AML-193 (cell line): ENCODE data around the gene SUSD2.
"Not testable (repeated sequence)": the region's sequence is repeated elsewhere in the genome, so short reads cannot be mapped to it uniquely, and the experiment has no call there.

Experiments used
- DNase-seq, 2 experiments: peaks; one replicate each; lab custom pipeline; 2025; lab: John Stamatoyannopoulos, UW

The SUSD2 gene

DNA sequence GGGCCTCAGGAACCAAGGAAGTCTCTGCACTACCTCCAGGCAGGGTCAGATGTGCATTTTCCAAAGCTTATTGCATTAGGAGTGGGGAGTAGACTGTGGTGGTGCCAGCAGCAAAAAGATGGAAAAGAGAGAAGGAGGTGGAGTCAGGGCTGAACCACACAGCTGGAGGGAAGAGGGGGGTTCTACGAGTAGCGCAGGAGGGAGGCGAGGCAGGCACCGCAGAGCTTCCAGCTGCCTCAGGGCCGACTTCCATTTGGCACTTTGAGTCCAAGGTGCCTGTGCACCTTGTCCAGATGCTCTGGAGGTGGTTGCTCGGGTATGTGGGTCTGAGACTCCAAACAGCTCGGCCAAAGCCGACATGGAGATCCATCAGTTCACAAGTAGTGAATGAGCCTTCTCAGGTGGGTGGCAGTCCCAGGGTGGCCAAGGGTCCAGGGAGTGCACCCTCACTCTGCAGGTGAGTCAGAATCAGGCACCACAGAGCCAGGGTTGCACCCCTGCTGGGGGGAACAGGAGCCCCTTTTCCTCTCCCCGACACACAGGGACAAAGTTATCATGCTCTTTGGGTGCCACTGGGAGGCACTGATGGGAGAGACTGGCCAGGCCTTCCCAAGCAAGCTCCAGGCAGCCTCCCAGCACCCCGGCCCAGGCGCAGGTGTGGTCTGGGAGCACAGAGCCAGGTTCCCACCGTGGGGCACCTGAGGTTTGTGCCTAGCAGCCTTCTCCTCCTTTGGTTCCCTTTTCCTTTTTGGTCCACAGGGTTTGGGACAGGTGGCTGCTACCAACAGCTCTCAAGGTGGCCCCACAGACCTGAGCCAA lies 33.4 kb downstream of the SUSD2 start:
- DNase-seq: no peak

DNA sequence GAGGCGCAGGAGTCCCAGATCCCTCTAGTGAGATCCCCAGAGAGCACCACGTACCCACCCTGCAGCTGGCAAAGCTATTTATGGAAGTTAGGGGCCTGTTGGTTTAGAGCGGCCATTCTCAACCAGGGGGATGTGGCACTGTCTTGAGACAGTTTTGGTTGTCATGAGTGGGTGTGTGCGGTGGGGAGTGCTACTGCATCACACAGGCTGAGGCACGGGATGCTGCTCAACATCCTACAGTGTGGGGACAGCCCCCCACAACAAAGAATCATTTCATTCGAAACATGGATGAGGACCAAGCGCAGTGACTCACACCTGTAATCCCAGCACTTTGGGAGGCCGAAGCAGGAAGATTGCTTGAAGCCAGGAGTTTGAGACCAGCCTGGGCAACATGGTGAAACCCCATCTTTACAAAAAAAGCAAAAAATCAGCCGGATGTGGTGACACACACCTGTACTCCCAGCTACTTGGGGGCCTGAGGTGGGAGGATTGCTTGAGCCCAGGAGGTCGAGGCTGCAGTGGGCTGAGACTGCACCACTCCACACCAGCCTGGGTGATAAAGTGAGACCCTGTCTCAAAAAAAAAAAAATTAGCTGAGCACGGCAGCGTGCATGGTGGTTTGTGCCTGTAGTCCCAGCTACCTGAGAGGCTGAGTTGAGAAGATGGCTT lies 35.4 kb downstream of the SUSD2 start:
- DNase-seq: no peak

DNA sequence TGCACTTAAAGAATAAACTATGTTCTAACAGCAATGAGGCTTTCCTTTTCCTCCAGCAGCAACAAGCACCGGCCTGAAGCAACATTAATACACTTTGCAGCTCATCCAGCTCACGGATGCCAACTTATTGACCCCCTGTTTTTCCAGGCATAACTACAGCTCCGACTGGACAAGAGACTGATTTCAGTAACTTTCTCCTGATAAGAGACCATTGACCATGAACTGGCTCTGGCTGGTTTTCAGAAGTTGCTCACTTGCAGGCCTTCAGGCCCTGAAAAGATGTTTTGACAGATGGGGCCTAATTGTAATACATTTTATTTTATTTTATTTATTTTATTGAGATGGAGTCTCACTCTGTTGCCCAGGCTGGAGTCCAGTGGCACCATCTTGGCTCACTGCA lies 36.1 kb downstream of the SUSD2 start:
- DNase-seq: no peak

DNA sequence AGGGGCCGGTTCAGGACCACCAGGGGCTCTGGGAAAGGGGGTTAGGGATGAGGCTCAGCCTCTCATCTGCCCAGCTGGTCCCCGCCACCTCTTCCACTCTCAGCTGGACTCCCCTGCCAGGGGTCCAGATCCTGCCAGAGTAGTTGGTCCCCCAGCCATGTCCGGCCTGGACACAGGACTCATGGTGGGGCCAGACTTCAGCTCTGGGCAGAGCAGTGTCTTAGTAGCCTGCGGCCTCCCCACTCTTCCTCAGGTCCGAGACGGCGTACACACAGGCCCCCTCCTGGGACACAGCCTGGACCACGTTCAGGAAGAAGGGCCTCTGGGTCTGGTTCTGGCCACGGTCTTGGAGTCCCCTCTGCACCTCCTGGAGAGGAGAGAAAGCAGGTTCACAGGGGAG lies 38.5 kb downstream of the SUSD2 start:
- DNase-seq: no peak

DNA sequence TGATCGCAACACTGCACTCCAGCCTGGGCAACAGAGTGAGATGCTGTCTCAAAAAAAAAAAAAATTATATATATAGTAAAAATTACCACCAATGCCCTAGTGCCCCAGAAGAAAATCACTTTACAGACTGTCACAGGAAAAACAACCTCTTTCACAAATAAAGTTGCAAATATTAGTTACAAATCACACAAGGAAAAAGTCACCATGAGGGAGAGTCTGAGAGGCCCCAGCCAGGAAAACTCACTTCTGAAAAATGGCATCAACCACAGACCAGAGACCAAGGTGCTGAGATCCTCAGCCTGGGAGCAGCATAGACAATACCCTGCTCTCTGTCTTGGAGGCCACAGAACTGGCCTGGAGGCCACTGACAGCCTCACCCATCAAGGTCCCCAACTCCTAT lies 43.2 kb downstream of the SUSD2 start:
- no peak for DNase-seq

DNA sequence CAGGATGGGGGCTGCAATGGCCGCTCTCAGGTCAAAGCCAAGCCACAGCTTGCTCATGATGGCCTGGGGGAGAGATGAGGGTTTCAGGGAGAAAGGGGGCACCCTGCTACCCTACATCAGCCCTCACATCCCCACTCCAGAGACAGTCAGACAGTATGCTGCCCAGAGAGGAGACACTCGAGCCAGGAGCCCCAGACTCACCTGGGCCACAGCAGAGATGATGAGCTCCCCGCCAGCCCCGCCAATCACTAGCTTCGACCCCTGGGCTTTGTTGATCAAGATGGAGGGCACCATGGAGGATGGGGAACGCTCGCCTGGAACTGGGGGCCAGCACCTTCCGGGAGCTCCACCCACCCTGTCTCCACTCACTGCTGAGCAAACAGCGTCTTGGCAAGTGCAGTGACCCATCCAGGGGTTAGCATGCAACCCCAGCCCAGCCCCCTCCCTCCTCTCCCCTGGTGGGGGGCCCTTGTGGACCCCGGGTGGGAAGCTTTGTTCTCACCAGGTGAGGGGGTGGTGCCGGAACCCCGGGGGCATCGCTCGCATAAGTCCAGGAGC lies 43.8 kb downstream of the SUSD2 start:
- DNase-seq: no peak

DNA sequence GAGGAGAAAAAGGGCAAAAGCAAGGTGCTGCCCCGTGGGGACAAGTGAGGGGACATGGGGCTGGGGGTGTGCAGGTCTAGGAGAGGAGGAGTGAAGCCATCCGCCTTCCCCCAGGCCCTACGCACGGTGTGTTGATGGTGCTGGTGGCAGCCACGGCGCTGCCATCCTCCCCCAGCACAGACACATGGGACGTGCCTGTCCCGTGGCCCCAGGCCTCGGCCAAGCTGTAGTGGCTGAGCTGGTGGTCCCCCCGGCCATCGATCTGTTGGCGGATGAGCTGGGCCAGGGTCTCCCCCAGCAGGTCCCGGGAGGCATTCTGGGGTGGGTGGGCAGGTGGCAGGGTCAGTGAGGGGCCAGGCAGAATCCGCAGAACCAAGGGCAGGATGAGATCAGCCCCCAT lies 44.7 kb downstream of the SUSD2 start:
- DNase-seq: no peak

DNA sequence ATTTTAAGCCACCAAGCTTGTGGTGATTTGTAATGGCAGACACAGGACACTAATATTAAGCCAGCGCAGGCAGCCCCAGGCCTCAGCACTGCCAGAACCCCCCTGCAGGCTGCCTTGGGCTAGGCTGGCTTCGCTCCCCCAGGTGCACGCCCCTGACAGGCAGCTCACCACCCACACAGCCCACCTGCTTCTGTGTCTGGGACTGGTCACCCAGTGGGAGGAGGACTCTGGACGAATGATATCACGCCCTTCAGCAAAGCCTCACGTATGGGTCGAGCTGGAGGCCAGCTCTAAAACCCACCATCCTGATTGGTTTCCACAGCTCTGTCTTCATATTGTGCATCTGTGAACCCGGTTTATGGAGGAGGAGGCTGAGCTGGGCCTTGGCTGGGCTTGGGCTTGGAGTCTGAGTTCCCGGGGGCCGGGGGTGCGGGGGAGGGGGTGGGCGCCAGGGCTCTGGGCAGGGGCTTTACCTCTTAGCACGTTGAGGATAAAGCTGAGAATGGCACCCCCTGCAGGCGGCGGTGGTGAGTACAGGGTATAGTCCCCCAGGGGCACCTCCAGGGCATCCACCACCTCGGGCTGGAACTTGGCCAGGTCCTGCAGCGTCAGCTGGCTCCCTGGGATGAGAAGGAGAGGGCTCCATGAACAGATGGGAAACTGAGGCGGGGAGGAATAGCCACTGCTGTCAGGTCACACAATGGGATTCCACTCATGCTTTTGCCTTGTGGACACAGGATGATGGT lies 49.8 kb downstream of the SUSD2 start:
- DNase-seq: no peak

DNA sequence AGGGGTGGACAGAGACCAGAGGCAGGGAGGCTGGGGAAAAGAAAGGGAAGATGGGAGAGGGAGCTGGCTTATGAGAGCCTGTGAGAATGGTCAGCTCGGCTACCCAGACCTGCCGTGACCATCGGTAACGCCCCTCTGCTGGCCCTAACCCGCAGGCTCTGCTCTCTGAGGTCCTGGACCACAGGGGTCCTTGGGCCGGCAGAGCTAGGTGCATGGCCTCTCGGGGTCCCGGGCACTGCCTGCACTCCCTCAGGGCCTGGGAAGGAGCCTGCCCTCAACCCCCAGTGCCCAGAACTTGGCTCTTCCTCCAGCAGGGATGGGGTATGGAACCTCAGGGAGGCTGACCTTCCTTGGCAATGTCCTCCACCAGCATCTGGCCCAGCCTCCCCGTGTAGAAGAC lies 50.4 kb downstream of the SUSD2 start:
- DNase-seq: no peak

DNA sequence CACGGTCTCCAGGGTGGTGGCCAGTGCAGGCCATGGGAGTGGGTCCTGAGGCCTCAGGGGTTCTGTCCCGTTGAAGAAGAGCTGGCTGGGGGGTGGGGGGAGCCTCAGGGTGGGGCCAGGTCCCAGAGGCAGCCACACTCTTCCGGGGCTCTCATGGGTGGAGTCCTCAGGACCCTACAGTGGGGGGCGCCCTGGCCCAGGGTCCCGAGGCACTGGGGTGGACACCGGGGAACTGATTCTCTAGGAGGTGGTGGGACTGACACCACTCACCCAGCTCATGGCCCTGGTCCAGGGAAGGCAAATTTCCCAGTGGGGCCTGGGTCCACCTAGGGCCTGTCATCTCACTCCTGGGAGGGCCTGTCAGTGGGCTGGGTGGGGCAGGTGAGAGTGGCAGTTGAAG lies 50.8 kb downstream of the SUSD2 start:
- DNase-seq: no peak

DNA sequence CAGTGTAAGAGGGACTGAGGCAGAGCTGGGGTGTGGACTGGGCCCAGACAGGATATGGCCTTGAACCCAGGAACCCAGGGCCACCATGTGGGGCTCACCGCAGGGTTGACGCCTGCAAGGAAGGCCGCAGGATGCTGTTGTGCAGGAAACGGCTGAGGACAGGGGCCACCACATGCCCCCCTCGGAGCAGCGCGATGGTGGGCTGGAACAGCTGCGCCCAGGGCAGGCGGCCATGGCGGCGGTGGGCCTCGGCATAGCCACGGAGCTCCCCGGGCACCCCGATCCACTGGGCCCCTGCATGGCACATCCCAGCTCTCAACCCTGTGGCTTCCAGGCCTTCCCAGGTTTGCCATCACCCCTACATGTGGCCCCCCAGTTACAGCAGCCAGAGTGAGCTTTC lies 51.4 kb downstream of the SUSD2 start:
- DNase-seq: no peak

DNA sequence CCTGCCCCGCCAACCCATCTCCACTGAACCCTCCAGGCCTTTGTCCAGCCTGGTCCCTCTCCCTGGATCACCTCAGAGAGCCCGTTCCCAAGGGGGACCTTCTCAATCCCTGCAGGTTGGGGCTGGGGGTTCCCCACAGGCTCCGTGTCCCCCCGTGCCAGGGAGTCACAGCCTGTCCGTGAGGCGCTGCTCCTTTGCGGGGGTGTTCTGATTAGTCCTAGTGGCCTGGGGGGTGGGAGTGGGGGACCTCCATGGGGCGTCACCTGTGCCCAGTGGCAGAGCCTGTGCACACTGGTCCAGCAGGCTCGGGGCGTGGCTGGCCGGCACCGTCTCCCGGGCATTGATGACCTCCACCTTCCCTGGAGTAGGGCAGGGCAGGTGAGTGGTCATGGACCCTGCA lies 51.9 kb downstream of the SUSD2 start:
- DNase-seq: no peak

DNA sequence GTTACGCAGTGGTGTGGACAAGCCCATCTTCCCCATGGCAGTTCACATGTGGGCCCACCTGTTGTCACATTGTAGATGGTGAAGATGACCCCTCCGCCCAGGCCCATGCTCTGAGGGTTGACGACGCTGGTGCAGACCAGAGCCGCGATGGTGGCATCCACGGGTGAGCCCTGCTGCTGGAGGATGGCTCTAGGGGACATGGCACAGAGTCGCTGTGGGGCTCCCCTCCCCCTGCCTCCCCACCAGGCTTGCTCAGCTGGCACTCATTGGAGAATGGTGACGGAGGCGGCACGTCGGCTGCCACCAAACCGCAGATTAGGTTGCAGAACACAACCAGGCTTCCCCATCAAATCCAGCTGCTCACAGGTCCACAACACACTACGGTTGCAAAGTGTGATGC lies 52.5 kb downstream of the SUSD2 start:
- DNase-seq: no peak

DNA sequence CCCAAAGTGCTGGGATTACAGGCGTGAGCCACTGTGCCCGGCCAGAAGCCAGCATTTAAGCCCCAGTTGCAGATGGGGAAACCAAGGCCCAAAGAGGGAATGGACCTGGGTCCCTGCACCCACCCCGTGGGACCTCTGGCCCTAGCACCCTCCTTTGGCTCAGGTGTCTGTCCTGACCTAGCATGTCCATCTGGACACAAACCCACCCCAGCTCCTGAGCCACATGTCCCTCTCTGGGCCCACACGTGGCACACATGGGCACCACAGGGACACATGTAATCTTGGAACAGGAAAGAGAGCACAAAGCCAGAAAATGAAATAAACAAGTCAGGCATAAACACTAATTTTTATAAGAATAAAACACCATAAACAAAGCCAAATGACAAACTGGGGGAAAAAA lies 54.0 kb downstream of the SUSD2 start:
- DNase-seq: no peak

DNA sequence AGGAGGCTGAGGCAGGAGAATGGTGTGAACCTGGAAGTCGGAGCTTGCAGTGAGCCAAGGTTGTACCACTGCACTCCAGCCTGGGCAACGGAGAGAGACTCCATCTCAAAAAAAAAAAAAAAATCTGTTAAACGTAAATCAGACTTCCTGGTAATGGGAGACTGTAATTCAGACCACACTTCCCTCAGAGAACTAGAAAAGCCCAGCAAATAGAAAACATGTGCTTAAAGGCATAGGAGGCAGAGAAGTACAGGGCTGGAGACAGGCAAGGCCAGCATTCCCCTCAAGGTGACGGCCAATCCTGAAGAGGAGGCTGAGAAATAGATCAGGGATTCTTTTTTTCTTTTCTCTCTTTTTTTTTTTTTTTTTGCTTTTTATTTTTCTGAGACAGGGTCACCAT lies 55.4 kb downstream of the SUSD2 start:
- DNase-seq: no peak

DNA sequence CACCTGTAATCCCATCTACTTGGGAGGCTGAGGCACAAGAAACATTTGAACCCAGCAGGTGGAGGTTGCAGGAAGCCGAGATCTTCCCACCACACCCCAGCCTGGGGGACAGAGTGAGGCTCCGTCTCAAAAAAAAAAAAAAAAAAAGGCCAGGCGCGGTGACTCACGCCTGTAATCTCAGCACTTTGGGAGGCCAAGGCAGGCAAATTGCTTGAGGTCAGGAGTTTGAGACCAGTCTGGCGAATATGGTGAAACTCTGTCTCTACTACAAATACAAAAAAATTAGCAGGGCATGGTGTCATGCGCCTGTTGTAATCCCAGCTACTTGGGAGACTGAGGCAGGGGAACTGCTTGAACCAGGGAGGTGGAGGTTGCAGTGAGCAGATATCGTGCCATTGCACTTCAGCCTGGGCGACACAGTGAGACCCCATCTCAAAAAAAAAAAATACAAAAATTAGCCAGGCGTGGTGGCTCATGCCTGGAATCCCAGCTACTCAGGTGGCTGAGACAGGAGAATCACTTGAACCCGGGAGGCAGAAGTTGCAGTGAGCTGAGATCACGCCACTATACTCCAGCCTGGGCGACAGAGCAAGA lies 56.9 kb downstream of the SUSD2 start:
- not testable (repeated sequence) for DNase-seq
